K562 (cell line): ENCODE results near the gene RNF4. TPM values are rescaled to one million over a fixed set of nuclear protein-coding genes. Genes with fewer than 3 reads are reported as not detected.

Experiments used
- CEBPZ ChIP-seq: fragments of 150-350 bp; IDR thresholded peaks from 2 replicates; pipeline ENCODE4 v1.6.1; 2014; ENCODE audit warnings: low read depth, mild to moderate bottlenecking, low read length, borderline replicate concordance
- CTBP1 ChIP-seq: fragments of 450-650 bp; IDR thresholded peaks from 2 replicates; pipeline ENCODE4 v1.6.1; 2016; ENCODE audit warnings: borderline replicate concordance
- CXXC5 ChIP-seq: fragments of 250-450 bp; sonication (Bioruptor Pico); IDR thresholded peaks from 2 replicates; pipeline ENCODE4 v1.8.0; 2022; ENCODE audit warnings: inconsistent platforms, mild to moderate bottlenecking, moderate library complexity
- E2F1 ChIP-seq: sonication (generic); formaldehyde crosslinking; IDR thresholded peaks from 2 replicates; pipeline ENCODE4 v1.8.1; 2023; ENCODE audit warnings: mild to moderate bottlenecking, missing genetic modification reagents, moderate library complexity
- E4F1 ChIP-seq: fragments of 250-450 bp; sonication (Bioruptor Pico); IDR thresholded peaks from 2 replicates; pipeline ENCODE4 v1.5.0; 2021; ENCODE audit warnings: mild to moderate bottlenecking, borderline replicate concordance
- ELF2 ChIP-seq: fragments of 250-450 bp; sonication (Bioruptor Pico); IDR thresholded peaks from 2 replicates; pipeline ENCODE4 v1.5.0; 2021; ENCODE audit warnings: mild to moderate bottlenecking
- MAZ ChIP-seq, 2 experiments: fragments of 450-650 bp in 1 of 2; sonication (generic) in 1 of 2; formaldehyde crosslinking; IDR thresholded peaks in 1 of 2; conservative IDR thresholded peaks in 1 of 2; 2 replicates each; pipeline versions ENCODE4 v1.4.0 to v1.5.0; 2020; ENCODE audit warnings: mild to moderate bottlenecking in 1 of 2, missing genetic modification reagents in 1 of 2
- PCBP1 ChIP-seq: fragments of 200-400 bp; formaldehyde crosslinking; IDR thresholded peaks from 2 replicates; pipeline ENCODE4 v1.6.1; 2018; ENCODE audit warnings: mild to moderate bottlenecking, low read depth, low read length; ENCODE audit not compliant: poor library complexity, severe bottlenecking
- RBM22 ChIP-seq: fragments of 200-400 bp; formaldehyde crosslinking; IDR thresholded peaks from 2 replicates; pipeline ENCODE4 v1.6.1; 2018; ENCODE audit warnings: low read length, low read depth; ENCODE audit not compliant: poor library complexity, severe bottlenecking
- SMARCE1 ChIP-seq: fragments of 450-650 bp; IDR thresholded peaks from 2 replicates; pipeline ENCODE4 v1.7.1; 2016; ENCODE audit warnings: mild to moderate bottlenecking
- UBTF ChIP-seq, 2 experiments: IDR thresholded peaks; 2 replicates each; pipeline ENCODE4 v1.6.1; 2012; ENCODE audit warnings: improper control_type of control experiment in 2 of 2, low read depth in 2 of 2, low read length in 2 of 2, borderline replicate concordance in 1 of 2
- ZBTB7A ChIP-seq: IDR thresholded peaks from 2 replicates; pipeline ENCODE4 v1.6.1; 2011; ENCODE audit warnings: low read depth, mild to moderate bottlenecking, low read length, moderate library complexity, borderline replicate concordance; ENCODE audit not compliant: control insufficient read depth
- ZNF12 ChIP-seq: sonication (generic); formaldehyde crosslinking; IDR thresholded peaks from 2 replicates; pipeline ENCODE4 v1.4.0; 2020; ENCODE audit warnings: mild to moderate bottlenecking, missing genetic modification reagents
- ZNF511 ChIP-seq: sonication (generic); formaldehyde crosslinking; IDR thresholded peaks from 2 replicates; pipeline ENCODE4 v1.8.0; 2022; ENCODE audit warnings: mild to moderate bottlenecking, missing genetic modification reagents
- ZNF561 ChIP-seq: fragments of 450-650 bp; formaldehyde crosslinking; conservative IDR thresholded peaks from 2 replicates; pipeline ENCODE4 v1.4.0; 2020; ENCODE audit warnings: mild to moderate bottlenecking, moderate library complexity
- polyA plus RNA-seq, 8 experiments: library from polyadenylated mRNA; depleted of rRNA in 4 of 8; stranded (reverse) in 5 of 8; unstranded in 3 of 8; fragments of >200 nt; fragmentation: Nextera tagmentation in 2 of 8; fragmentation: Illumina TruSeq in 1 of 8; extraction: Ambion mirVana in 2 of 8; extraction: Trizol in 1 of 8; gene quantifications; 2 replicates each; pipeline versions ENCODE4 v1.2.1 to v1.2.3, GENCODE V29; 2011 to 2014; ENCODE audit warnings: inconsistent platforms in 1 of 8, missing spikeins in 1 of 8
- total RNA-seq, 7 experiments: library from RNA; depleted of rRNA in 6 of 7; stranded (reverse); fragments of >200 nt in 6 of 7; fragmentation: Illumina TruSeq in 2 of 7; extraction: Trizol in 2 of 7; gene quantifications; 2 replicates each; pipeline versions ENCODE4 v1.2.1 to v1.2.3, GENCODE V29; 2011 to 2021; ENCODE audit warnings: low replicate concordance in 1 of 7

The RNF4 gene
- total and polyA plus RNA-seq, 9 of the 15 experiments (the other 6 are each of a cell fraction or from before 2014, with no cell fraction given): 19.2 to 59.3 (median 44.8) TPM

GRCh38 chr4:2537011-2537830 is 68.3 kb downstream of the RNF4 start (continued):
- no peak for TF ChIP-seq CEBPZ
- TF ChIP-seq ZNF561 (CRISPR knock-in tag): no peak
- TF ChIP-seq MAZ (CRISPR knock-in tag; conservative IDR thresholded peaks at IDR 0.05 in 1 of 2, IDR thresholded peaks at IDR 0.05 in 1 of 2): peak in 1 of 2 experiments; percentile 38; a peak in 1 of 4 replicates
- no peak for TF ChIP-seq E4F1 (CRISPR knock-in tag)
- no peak for TF ChIP-seq ZBTB7A
- TF ChIP-seq SMARCE1: no peak
- no peak for TF ChIP-seq ELF2 (CRISPR knock-in tag)
- TF ChIP-seq ZNF12: peak; percentile 13; the same call in 1 of the 2 replicates
- TF ChIP-seq RBM22: peak; percentile 27
- TF ChIP-seq ZNF511 (CRISPR knock-in tag): peak; percentile 32; the same call in 1 of the 2 replicates
- TF ChIP-seq UBTF (IDR thresholded peaks at IDR 0.05; ENCODE audit: borderline replicate concordance in 1 of 2, low read depth in 2 of 2, low read length in 2 of 2): peak; percentile 85 to 88; a peak in 2 of 4 replicates
- peak; percentile 36 for TF ChIP-seq PCBP1
- 0 out of 2 replicates have a peak, but pooled peaks have one; percentile 39 for TF ChIP-seq E2F1 (CRISPR knock-in tag)
- peak; percentile 55 for TF ChIP-seq CXXC5 (CRISPR knock-in tag)
- peak; percentile 73 for TF ChIP-seq CTBP1
